Measurements from ENCODE around the gene KRT83. TPM values are rescaled to one million over a fixed set of nuclear protein-coding genes. Genes with fewer than 3 reads are reported as not detected.

Gene KRT83
- polyA plus RNA-seq, 1 of the 3 experiments (the other 2 are of a cell fraction), result 0.03 TPM

GRCh38 chr12:52307836-52308805 lies 13.1 kb downstream of the KRT83 start:
- Histone ChIP-seq H2AFZ (ENCODE audit: low read depth) (peak overlapping the region; percentile 91; the same call in 1 of the 2 replicates), H3K79me2 (ENCODE audit: insufficient read depth) (no peaks in the 10 kb centered on the region), H3K9ac (no peak overlapping the region; the same call in 1 of the 2 replicates), H3K4me3 (ENCODE audit: low read depth in 2 of 2, low read length in 1 of 2) (peak overlapping the region; percentile 29 to 39; a peak in 3 of 4 replicates), H3K4me2 (peak overlapping the region; percentile 74), H3F3A (replicated peaks; ENCODE audit: insufficient read depth) (no peaks in the 10 kb centered on the region), H4K20me1 (ENCODE audit: insufficient read depth) (no peaks in the 10 kb centered on the region), H3K9me2 (no peaks in the 10 kb centered on the region), H3K27ac (ENCODE audit: low read depth in 2 of 2, low read length in 1 of 2) (no peak overlapping the region), H3K36me3 (replicated peaks in 1 of 2; ENCODE audit: control insufficient read depth in 1 of 2, insufficient read depth in 2 of 2, low read length in 1 of 2) (no peaks in the 10 kb centered on the region), H3K4me1 (ENCODE audit: control insufficient read depth in 1 of 2, insufficient read depth in 2 of 2, low read depth in 1 of 2, low read length in 1 of 2) (peaks cover 0 to 9% of the 10 kb centered on the region in 2 experiments; a peak in 1 of 4 replicates), H3K9me3 (no peaks in the 10 kb centered on the region), H3K27me3 (ENCODE audit: insufficient read depth) (no peaks in the 10 kb centered on the region)
- ChIA-PET CTCF (interaction anchor here (0.6 to 13.3 kb wide), 21 partner anchors 8 to 684 kb away, joined by 3 to 218 read pairs (median 4); partner anchors contain the start of gene KRT83), POLR2A (interaction anchor here (0.6 to 1.5 kb wide), 3 partner anchors 16 to 108 kb away, joined by 3 to 5 read pairs (median 3); no protein-coding TSS in a partner anchor)
- TF ChIP-seq MXI1 (IDR thresholded peaks at IDR 0.05; ENCODE audit: low read depth, low read length) (0 out of 2 replicates have a peak, but pooled peaks have one; percentile 51), SIN3A (IDR thresholded peaks at IDR 0.05; ENCODE audit: borderline replicate concordance, low read depth, low read length) (no peak), SMC3 (IDR thresholded peaks at IDR 0.05; ENCODE audit: low read depth, low read length) (no peak), ZBTB33 (IDR thresholded peaks at IDR 0.05; ENCODE audit: borderline replicate concordance, low read depth) (no peak), CHD2 (IDR thresholded peaks at IDR 0.05; ENCODE audit: low read length, partially characterized antibody) (no peak)
- peak; percentile 89 for DNase-seq
- WGBS (ENCODE audit: low lambda C conversion rate), result 20% methylated on average over 53 of the region's 71 CpGs

- Histone ChIP-seq H3K36me3 (replicated peaks in 1 of 2; ENCODE audit: control insufficient read depth in 1 of 2, insufficient read depth in 2 of 2, low read length in 1 of 2) (no peaks in the 10 kb centered on the region), H3K27ac (ENCODE audit: low read depth in 2 of 2, low read length in 1 of 2) (no peak overlapping the region), H4K20me1 (ENCODE audit: insufficient read depth) (no peaks in the 10 kb centered on the region), H3K27me3 (ENCODE audit: insufficient read depth) (no peaks in the 10 kb centered on the region), H3K4me3 (ENCODE audit: low read depth in 2 of 2, low read length in 1 of 2) (no peak overlapping the region), H3K9me3 (no peaks in the 10 kb centered on the region), H3K4me1 (ENCODE audit: control insufficient read depth in 1 of 2, insufficient read depth in 2 of 2, low read depth in 1 of 2, low read length in 1 of 2) (peaks cover 0 to 9% of the 10 kb centered on the region in 2 experiments; a peak in 1 of 4 replicates), H3K79me2 (ENCODE audit: insufficient read depth) (no peaks in the 10 kb centered on the region), H3K9ac (no peak overlapping the region), H2AFZ (ENCODE audit: low read depth) (no peak overlapping the region), H3F3A (replicated peaks; ENCODE audit: insufficient read depth) (no peaks in the 10 kb centered on the region), H3K4me2 (no peak overlapping the region), H3K9me2 (no peaks in the 10 kb centered on the region)
- ChIA-PET POLR2A (no interaction called here), CTCF (interaction anchor here (0.7 to 13.3 kb wide), 17 partner anchors 9 to 673 kb away, joined by 3 to 218 read pairs (median 4); partner anchors contain the start of gene KRT83)
- 97% methylated on average over 2 of the region's 2 CpGs for WGBS (ENCODE audit: low lambda C conversion rate)
- DNase-seq, result no peak
- TF ChIP-seq FOXM1 (IDR thresholded peaks at IDR 0.05; ENCODE audit: low read depth), result no peak
- TF ChIP-seq REST (IDR thresholded peaks at IDR 0.05; ENCODE audit: low read depth, low read length), result no peak
- TF ChIP-seq CHD2 (IDR thresholded peaks at IDR 0.05; ENCODE audit: low read length, partially characterized antibody), result no peak
- no peak for TF ChIP-seq RCOR1 (IDR thresholded peaks at IDR 0.05; ENCODE audit: low read length)
- TF ChIP-seq EZH2phosphoT487 (IDR thresholded peaks at IDR 0.05; ENCODE audit: borderline replicate concordance, low read depth), result no peak
- TF ChIP-seq GATA2 (CRISPR knock-in tag; IDR thresholded peaks at IDR 0.05), result no peak
- TF ChIP-seq GABPA (IDR thresholded peaks at IDR 0.05; ENCODE audit: low read depth), result no peak
- no peak for TF ChIP-seq CTCF (IDR thresholded peaks at IDR 0.05)
- no peak for TF ChIP-seq PBX3 (IDR thresholded peaks at IDR 0.05)
- no peak for TF ChIP-seq ELF1 (IDR thresholded peaks at IDR 0.05)
- no peak for TF ChIP-seq JUND (IDR thresholded peaks at IDR 0.05)
- no peak for TF ChIP-seq RAD21 (IDR thresholded peaks at IDR 0.05; ENCODE audit: low read length)
These were observed 14.5 kb downstream of the KRT83 start for GRCh38 chr12:52306731-52307130.

All from SK-N-SH (cell line).